Right lobe of liver (tissue), 4 donors: Measurements from ENCODE around the gene MYOF.

Source experiments
- CTCF ChIP-seq, 4 donors: fragments of 200-600 bp in 3 of 4; fragments of 450-650 bp in 1 of 4; IDR thresholded peaks; one replicate each; pipeline versions ENCODE4 v1.5.1 to v1.8.0; 2016 to 2022; ENCODE audit warnings: antibody characterized with exemption in 4 of 4, mild to moderate bottlenecking in 2 of 4
- POLR2A ChIP-seq: fragments of 450-650 bp; IDR thresholded peaks from one replicate; pipeline ENCODE4 v1.6.1; 2017; ENCODE audit warnings: antibody characterized with exemption, mild to moderate bottlenecking
- donor health status: DM: no; HTN: no; CAD: no.
- donor health status: DM: no; HTN: no; CAD: no.
- donor health status: DM: no; HTN: yes; CAD: no.

GRCh38 chr10:93280699-93281366 lies 201.3 kb downstream of the MYOF start:
- TF ChIP-seq CTCF (IDR thresholded peaks at IDR 0.05) (no peak), POLR2A (no peak)
